Liver (tissue), 9 donors: Measurements from ENCODE around the gene DERA. TPM values are rescaled to one million over a fixed set of nuclear protein-coding genes. Genes with fewer than 3 reads are reported as not detected.

Experiments used
- DNase-seq: peaks from one replicate; pipeline ENCODE4 v3.0.0-alpha.2; 2017; ENCODE audit warnings: low spot score
- H3K27ac ChIP-seq, 2 donors: one replicate each; pipeline ENCODE4 v1.7.0; 2013; ENCODE audit warnings: inconsistent platforms in 2 of 2, low read length in 2 of 2, control low read depth in 1 of 2, low read depth in 1 of 2, mild to moderate bottlenecking in 1 of 2
- H3K27me3 ChIP-seq, 4 donors: one replicate each; pipeline versions ENCODE4 v1.6.1 to v1.7.0; 2013; ENCODE audit warnings: low read length in 3 of 4, inconsistent platforms in 1 of 4, mild to moderate bottlenecking in 1 of 4, moderate library complexity in 1 of 4; ENCODE audit not compliant: control insufficient read depth in 4 of 4, insufficient read depth in 4 of 4
- H3K36me3 ChIP-seq, 4 donors: one replicate each; pipeline versions ENCODE4 v1.6.1 to v1.7.0; 2013; ENCODE audit warnings: low read length in 3 of 4, mild to moderate bottlenecking in 3 of 4, low read depth in 1 of 4, moderate library complexity in 1 of 4; ENCODE audit not compliant: control insufficient read depth in 4 of 4, insufficient read depth in 3 of 4
- H3K4me1 ChIP-seq, 4 donors: one replicate each; pipeline versions ENCODE4 v1.6.1 to v1.7.0; 2013; ENCODE audit warnings: low read length in 3 of 4, mild to moderate bottlenecking in 3 of 4, moderate library complexity in 1 of 4; ENCODE audit not compliant: control insufficient read depth in 4 of 4, insufficient read depth in 4 of 4
- H3K4me3 ChIP-seq, 3 donors: one replicate each; pipeline versions ENCODE4 v1.6.1 to v1.7.0; 2013; ENCODE audit warnings: low read length in 3 of 3, control low read depth in 1 of 3, low read depth in 1 of 3, mild to moderate bottlenecking in 1 of 3
- H3K9ac ChIP-seq, 2 donors: one replicate each; pipeline ENCODE4 v1.7.0; 2013; ENCODE audit warnings: low read length in 2 of 2, mild to moderate bottlenecking in 2 of 2, moderate library complexity in 2 of 2, control low read depth in 1 of 2, low read depth in 1 of 2
- H3K9me3 ChIP-seq, 4 donors: one replicate each; pipeline versions ENCODE4 v1.6.1 to v1.7.0; 2013; ENCODE audit warnings: low read length in 3 of 4; ENCODE audit not compliant: control insufficient read depth in 4 of 4
- ATF3 ChIP-seq: IDR thresholded peaks from 2 replicates; pipeline ENCODE4 v1.6.1; 2016; ENCODE audit warnings: antibody characterized with exemption
- CTCF ChIP-seq: fragments of 150-350 bp; IDR thresholded peaks from 2 replicates; pipeline ENCODE4 v1.5.1; 2017; ENCODE audit warnings: improper control_type of control experiment, low read depth, low read length; ENCODE audit not compliant: missing input control
- EGR1 ChIP-seq, 2 donors: IDR thresholded peaks; 2 replicates each; pipeline ENCODE4 v1.6.1; 2016 to 2018; ENCODE audit warnings: antibody characterized with exemption in 2 of 2, low read depth in 2 of 2
- FOXA1 ChIP-seq: IDR thresholded peaks from 2 replicates; pipeline ENCODE4 v1.6.1; 2016; ENCODE audit warnings: antibody characterized with exemption
- HNF4G ChIP-seq: IDR thresholded peaks from 2 replicates; pipeline ENCODE4 v1.6.1; 2016; ENCODE audit warnings: antibody characterized with exemption
- JUND ChIP-seq, 2 donors: IDR thresholded peaks; 2 replicates each; pipeline ENCODE4 v1.6.1; 2016; ENCODE audit warnings: antibody characterized with exemption in 2 of 2
- MAX ChIP-seq: IDR thresholded peaks from 2 replicates; pipeline ENCODE4 v1.6.1; 2016; ENCODE audit warnings: antibody characterized with exemption
- REST ChIP-seq: IDR thresholded peaks from 2 replicates; pipeline ENCODE4 v1.6.1; 2016; ENCODE audit warnings: antibody characterized with exemption, mild to moderate bottlenecking
- RXRA ChIP-seq, 2 donors: IDR thresholded peaks; 2 replicates each; pipeline ENCODE4 v1.6.1; 2017 to 2018; ENCODE audit warnings: antibody characterized with exemption in 2 of 2, mild to moderate bottlenecking in 1 of 2
- TAF1 ChIP-seq: conservative IDR thresholded peaks from 2 replicates; pipeline ENCODE4 v1.6.1; 2016; ENCODE audit warnings: antibody characterized with exemption, mild to moderate bottlenecking
- YY1 ChIP-seq: IDR thresholded peaks from 2 replicates; pipeline ENCODE4 v1.6.1; 2016; ENCODE audit warnings: antibody characterized with exemption, mild to moderate bottlenecking
- ZBTB33 ChIP-seq: IDR thresholded peaks from 2 replicates; pipeline ENCODE4 v1.6.1; 2016; ENCODE audit warnings: antibody characterized with exemption
- WGBS: extraction: QIAGEN DNeasy Blood & Tissue Kit; methylation state at CpG from one replicate; pipeline ENCODE4 v1.1.7; 2013; 5-methylcytosine and 5-hydroxymethylcytosine counted together
- polyA plus RNA-seq, 2 donors: library from polyadenylated mRNA; stranded (reverse) in 1 of 2; unstranded in 1 of 2; fragments of 200-250 nt in 1 of 2; fragments of >200 nt in 1 of 2; fragmentation: Nextera tagmentation in 1 of 2; extraction: Ambion mirVana in 1 of 2; gene quantifications; one replicate each; pipeline versions ENCODE4 v1.2.1 to v1.2.3, GENCODE V29; 2013 to 2015
- total RNA-seq, 2 donors: library from RNA; depleted of rRNA; stranded (reverse); fragments of >200 nt; gene quantifications; one replicate each; pipeline ENCODE4 v1.2.3, GENCODE V29; 2014
- donor health status: healthy.
- donor health status: healthy.
- donor health status: healthy.
- donor health status: healthy.
- donor health status: healthy.

The DERA gene
- total and polyA plus RNA-seq, 4 donors: 32.9 to 65.2 (median 52.4) TPM

GRCh38 chr12:16016748-16017147 lies 105.6 kb downstream of the DERA start:
- no peak for TF ChIP-seq TAF1
- TF ChIP-seq REST: no peak
- TF ChIP-seq ZBTB33: no peak
- TF ChIP-seq YY1: no peak
- TF ChIP-seq ATF3: no peak
- TF ChIP-seq JUND (IDR thresholded peaks at IDR 0.05): no peak
- TF ChIP-seq HNF4G: no peak
- WGBS: 82% methylated on average over 3 of the region's 3 CpGs
- H3K36me3 ChIP-seq: peaks cover 0 to 4% (median 1%) of the 10 kb centered on the region in 4 donors
- no peak for DNase-seq
- peaks cover 0 to 8% (median 0%) of the 10 kb centered on the region in 4 donors for H3K9me3 ChIP-seq
- no peak overlapping the region for H3K27ac ChIP-seq
- H3K4me1 ChIP-seq: peaks cover 3 to 28% (median 23%) of the 10 kb centered on the region in 4 donors
- H3K9ac ChIP-seq: no peak overlapping the region
- no peak overlapping the region for H3K4me3 ChIP-seq
- no peaks in the 10 kb centered on the region for H3K27me3 ChIP-seq

- TF ChIP-seq EGR1 (IDR thresholded peaks at IDR 0.05; ENCODE audit: low read depth in 2 of 2) (no peak), FOXA1 (no peak), YY1 (no peak), REST (no peak), MAX (no peak), CTCF (no peak), JUND (IDR thresholded peaks at IDR 0.05) (no peak), RXRA (IDR thresholded peaks at IDR 0.05) (no peak), HNF4G (no peak), TAF1 (no peak)
- no peak for DNase-seq
- WGBS: 97% methylated on average over 2 of the region's 2 CpGs
- H3K36me3 ChIP-seq: peaks cover 0 to 4% (median 1%) of the 10 kb centered on the region in 4 donors
- no peak overlapping the region for H3K9ac ChIP-seq
- no peaks in the 10 kb centered on the region for H3K27me3 ChIP-seq
- peaks cover 0 to 8% (median 0%) of the 10 kb centered on the region in 4 donors for H3K9me3 ChIP-seq
- peaks cover 2 to 17% (median 10%) of the 10 kb centered on the region in 4 donors for H3K4me1 ChIP-seq
- H3K27ac ChIP-seq: no peak overlapping the region
- H3K4me3 ChIP-seq: no peak overlapping the region
These were observed 107.2 kb downstream of the DERA start for GRCh38 chr12:16018306-16018705.
